Activated CD4-positive, alpha-beta T cell treated with anti-CD3 and anti-CD28 coated beads, Interleukin-2, amount 50 U/mL, for 1 hour (primary cell): Measurements from ENCODE around the gene ZNF277.
"Not testable (repeated sequence)": the region's sequence is repeated elsewhere in the genome, so short reads cannot be mapped to it uniquely, and the experiment has no call there.

Source experiments
- DNase-seq: peaks from one replicate; pipeline ENCODE4 v3.0.0-alpha.2; 2020

The ZNF277 gene

GRCh38 chr7:112212571-112212970 lies 6.1 kb downstream of the ZNF277 start:
- no peak for DNase-seq

GRCh38 chr7:112213735-112214134 lies 7.2 kb downstream of the ZNF277 start:
- DNase-seq = no peak

- no peak for DNase-seq
Observed at GRCh38 chr7:112214268-112214667, 7.8 kb downstream of the ZNF277 start.

GRCh38 chr7:112214883-112215282 lies 8.4 kb downstream of the ZNF277 start:
- DNase-seq = no peak

GRCh38 chr7:112215787-112216186 lies 9.3 kb downstream of the ZNF277 start:
- no peak for DNase-seq

GRCh38 chr7:112220877-112221434 lies 14.5 kb downstream of the ZNF277 start:
- DNase-seq = no peak

GRCh38 chr7:112223310-112223709 lies 16.8 kb downstream of the ZNF277 start:
- DNase-seq = no peak

GRCh38 chr7:112224186-112224585 lies 17.7 kb downstream of the ZNF277 start:
- DNase-seq = no peak

GRCh38 chr7:112225006-112225405 lies 18.5 kb downstream of the ZNF277 start:
- DNase-seq = no peak

- DNase-seq = no peak
Observed at GRCh38 chr7:112226701-112227276, 20.3 kb downstream of the ZNF277 start.

GRCh38 chr7:112228632-112229031 lies 22.1 kb downstream of the ZNF277 start:
- no peak for DNase-seq

- no peak for DNase-seq
Observed at GRCh38 chr7:112232212-112232978, 25.9 kb downstream of the ZNF277 start.

GRCh38 chr7:112233048-112233697 lies 26.7 kb downstream of the ZNF277 start:
- DNase-seq = no peak

- no peak for DNase-seq
Observed at GRCh38 chr7:112234147-112234546, 27.7 kb downstream of the ZNF277 start.

GRCh38 chr7:112236597-112236996 lies 30.1 kb downstream of the ZNF277 start:
- DNase-seq = no peak

- DNase-seq = no peak
Observed at GRCh38 chr7:112238330-112238729, 31.8 kb downstream of the ZNF277 start.

GRCh38 chr7:112238852-112239610 lies 32.5 kb downstream of the ZNF277 start:
- no peak for DNase-seq

GRCh38 chr7:112248598-112248997 lies 42.1 kb downstream of the ZNF277 start:
- no peak for DNase-seq

GRCh38 chr7:112249967-112250366 lies 43.5 kb downstream of the ZNF277 start:
- DNase-seq = not testable (repeated sequence)

- no peak for DNase-seq
Observed at GRCh38 chr7:112252141-112252540, 45.6 kb downstream of the ZNF277 start.

GRCh38 chr7:112252691-112253090 lies 46.2 kb downstream of the ZNF277 start:
- DNase-seq = no peak

GRCh38 chr7:112254156-112254555 lies 47.7 kb downstream of the ZNF277 start:
- no peak for DNase-seq
